MM.1S (cell line): ENCODE measurements around the gene ART3.

Experiments used
- CTCF ChIP-seq: fragments of 300-600 bp; sonication (generic); IDR thresholded peaks from 2 replicates; pipeline ENCODE4 v1.5.1; 2016; ENCODE audit warnings: antibody characterized with exemption, low read length, mixed read lengths
- EZH2 ChIP-seq: fragments of 300-600 bp; sonication (generic); optimal IDR thresholded peaks from 2 replicates; pipeline ENCODE3; 2017; ENCODE audit warnings: low read depth, mild to moderate bottlenecking, antibody characterized with exemption, low read length, mixed read lengths

GRCh38 chr4:76055421-76055820 lies 19.1 kb upstream of the ART3 start:
- TF ChIP-seq CTCF (no peak), EZH2 (no peak)
